Measurements from ENCODE around the gene DICER1. TPM values are rescaled to one million over a fixed set of nuclear protein-coding genes. Genes with fewer than 3 reads are reported as not detected.
"Not testable (repeated sequence)": the region's sequence is repeated elsewhere in the genome, so short reads cannot be mapped to it uniquely, and the experiment has no call there.

DICER1 gene
- total RNA-seq, 2 donors from 2014 or later: 46.5 to 48.1 TPM

GRCh38 chr14:95190857-95191256 lies 33.5 kb upstream of the DICER1 start:
- no peak overlapping the region for H3K4me3 Mint-ChIP-seq
- ATAC-seq (replicated peaks): no peak
- no peak overlapping the region for H3K27ac Mint-ChIP-seq
- H3K4me1 Mint-ChIP-seq: no peaks in the 10 kb centered on the region
- peaks cover 17% of the 10 kb centered on the region for H3K27me3 Mint-ChIP-seq
- H3K36me3 Mint-ChIP-seq (ENCODE audit: low read depth): no peaks in the 10 kb centered on the region
- no peaks in the 10 kb centered on the region for H3K9me3 Mint-ChIP-seq

- H3K9me3 Mint-ChIP-seq: no peaks in the 10 kb centered on the region
- H3K36me3 Mint-ChIP-seq (ENCODE audit: low read depth): no peaks in the 10 kb centered on the region
- H3K4me1 Mint-ChIP-seq: no peaks in the 10 kb centered on the region
- peaks cover 21% of the 10 kb centered on the region for H3K27me3 Mint-ChIP-seq
- ATAC-seq (replicated peaks): no peak
- H3K27ac Mint-ChIP-seq: no peak overlapping the region
- no peak overlapping the region for H3K4me3 Mint-ChIP-seq
Measured at GRCh38 chr14:95190346-95190840, 33.1 kb upstream of the DICER1 start.

- no peaks in the 10 kb centered on the region for H3K4me1 Mint-ChIP-seq
- peaks cover 25% of the 10 kb centered on the region for H3K27me3 Mint-ChIP-seq
- no peak for ATAC-seq (replicated peaks)
- no peak overlapping the region for H3K4me3 Mint-ChIP-seq
- no peak overlapping the region for H3K27ac Mint-ChIP-seq
- no peaks in the 10 kb centered on the region for H3K36me3 Mint-ChIP-seq (ENCODE audit: low read depth)
- no peaks in the 10 kb centered on the region for H3K9me3 Mint-ChIP-seq
Measured at GRCh38 chr14:95189367-95190132, 32.2 kb upstream of the DICER1 start.

GRCh38 chr14:95188380-95188779 lies 31.1 kb upstream of the DICER1 start:
- Mint-ChIP-seq H3K36me3 (ENCODE audit: low read depth) (no peaks in the 10 kb centered on the region), H3K4me1 (no peaks in the 10 kb centered on the region), H3K4me3 (no peak overlapping the region), H3K9me3 (no peaks in the 10 kb centered on the region), H3K27ac (no peak overlapping the region), H3K27me3 (peaks cover 29% of the 10 kb centered on the region)
- no peak for ATAC-seq (replicated peaks)

GRCh38 chr14:95185767-95186392 lies 28.6 kb upstream of the DICER1 start:
- Mint-ChIP-seq H3K36me3 (ENCODE audit: low read depth) (no peaks in the 10 kb centered on the region), H3K4me1 (no peaks in the 10 kb centered on the region), H3K27ac (no peak overlapping the region)

GRCh38 chr14:95185033-95185766 lies 27.9 kb upstream of the DICER1 start:
- Mint-ChIP-seq H3K27ac (no peak overlapping the region), H3K27me3 (peaks cover 40% of the 10 kb centered on the region), H3K4me3 (no peak overlapping the region), H3K4me1 (no peaks in the 10 kb centered on the region), H3K9me3 (no peaks in the 10 kb centered on the region), H3K36me3 (ENCODE audit: low read depth) (no peaks in the 10 kb centered on the region)
- ATAC-seq (replicated peaks): no peak

More at GRCh38 chr14:95185767-95186392, 28.6 kb upstream of the DICER1 start:
- Mint-ChIP-seq H3K27me3 (peaks cover 38% of the 10 kb centered on the region), H3K9me3 (no peaks in the 10 kb centered on the region), H3K4me3 (no peak overlapping the region)
- ATAC-seq (replicated peaks): no peak

GRCh38 chr14:95184413-95184790 lies 27.1 kb upstream of the DICER1 start:
- no peaks in the 10 kb centered on the region for H3K9me3 Mint-ChIP-seq
- H3K27me3 Mint-ChIP-seq: peaks cover 40% of the 10 kb centered on the region
- H3K4me1 Mint-ChIP-seq: no peaks in the 10 kb centered on the region
- no peak overlapping the region for H3K4me3 Mint-ChIP-seq
- H3K27ac Mint-ChIP-seq: no peak overlapping the region
- H3K36me3 Mint-ChIP-seq (ENCODE audit: low read depth): no peaks in the 10 kb centered on the region
- ATAC-seq (replicated peaks): no peak

- no peak for ATAC-seq (replicated peaks)
- Mint-ChIP-seq H3K27me3 (peaks cover 42% of the 10 kb centered on the region), H3K4me1 (no peaks in the 10 kb centered on the region), H3K27ac (no peak overlapping the region), H3K36me3 (ENCODE audit: low read depth) (no peaks in the 10 kb centered on the region), H3K4me3 (no peak overlapping the region), H3K9me3 (no peaks in the 10 kb centered on the region)
Measured at GRCh38 chr14:95183532-95184412, 26.4 kb upstream of the DICER1 start.

- no peak overlapping the region for H3K4me3 Mint-ChIP-seq
- no peaks in the 10 kb centered on the region for H3K36me3 Mint-ChIP-seq (ENCODE audit: low read depth)
- H3K9me3 Mint-ChIP-seq: no peaks in the 10 kb centered on the region
Measured at GRCh38 chr14:95183082-95183481, 25.8 kb upstream of the DICER1 start.

GRCh38 chr14:95182379-95182778 lies 25.1 kb upstream of the DICER1 start:
- ATAC-seq (replicated peaks): no peak
- H3K9me3 Mint-ChIP-seq: no peaks in the 10 kb centered on the region
- no peaks in the 10 kb centered on the region for H3K36me3 Mint-ChIP-seq (ENCODE audit: low read depth)
- no peak overlapping the region for H3K4me3 Mint-ChIP-seq
- H3K4me1 Mint-ChIP-seq: no peaks in the 10 kb centered on the region
- H3K27ac Mint-ChIP-seq: no peak overlapping the region
- peaks cover 38% of the 10 kb centered on the region for H3K27me3 Mint-ChIP-seq

More at GRCh38 chr14:95183082-95183481, 25.8 kb upstream of the DICER1 start:
- H3K4me1 Mint-ChIP-seq: no peaks in the 10 kb centered on the region
- ATAC-seq (replicated peaks): no peak
- no peak overlapping the region for H3K27ac Mint-ChIP-seq
- peaks cover 41% of the 10 kb centered on the region for H3K27me3 Mint-ChIP-seq

GRCh38 chr14:95180966-95181741 lies 23.8 kb upstream of the DICER1 start:
- ATAC-seq (replicated peaks): no peak
- H3K27ac Mint-ChIP-seq: no peak overlapping the region
- H3K4me3 Mint-ChIP-seq: no peak overlapping the region
- H3K36me3 Mint-ChIP-seq (ENCODE audit: low read depth): no peaks in the 10 kb centered on the region
- H3K27me3 Mint-ChIP-seq: peaks cover 32% of the 10 kb centered on the region
- H3K9me3 Mint-ChIP-seq: no peaks in the 10 kb centered on the region
- no peaks in the 10 kb centered on the region for H3K4me1 Mint-ChIP-seq

- not testable (repeated sequence) for H3K4me3 Mint-ChIP-seq; H3K36me3 Mint-ChIP-seq (ENCODE audit: low read depth); ATAC-seq (replicated peaks); H3K4me1 Mint-ChIP-seq; H3K27me3 Mint-ChIP-seq; H3K27ac Mint-ChIP-seq; H3K9me3 Mint-ChIP-seq
Measured at GRCh38 chr14:95175670-95176069, 18.3 kb upstream of the DICER1 start.

- no peak for ATAC-seq (replicated peaks)
- no peak overlapping the region for H3K27ac Mint-ChIP-seq
- peaks cover 4% of the 10 kb centered on the region for H3K27me3 Mint-ChIP-seq
- H3K4me1 Mint-ChIP-seq: no peaks in the 10 kb centered on the region
- H3K9me3 Mint-ChIP-seq: no peaks in the 10 kb centered on the region
- H3K36me3 Mint-ChIP-seq (ENCODE audit: low read depth): no peaks in the 10 kb centered on the region
- H3K4me3 Mint-ChIP-seq: no peak overlapping the region
Measured at GRCh38 chr14:95174184-95174792, 17.0 kb upstream of the DICER1 start.

Measured in activated T-helper 17 cell treated with anti-CD3 and anti-CD28 coated beads, Interleukin-2, amount 50 U/mL, for 72 hours (primary cell).